HG02885 (cell line): Measurements from ENCODE around the gene OBSCN.
"Not testable (repeated sequence)": the region's sequence is repeated elsewhere in the genome, so short reads cannot be mapped to it uniquely, and the experiment has no call there.

Source experiments
- ATAC-seq: cut with Tn5 transposase; IDR thresholded peaks from one replicate; pipeline ENCODE4 v1.9.1; 2021; ENCODE audit warnings: mild to moderate bottlenecking; ENCODE audit not compliant: unreplicated experiment, poor library complexity

OBSCN gene

DNA sequence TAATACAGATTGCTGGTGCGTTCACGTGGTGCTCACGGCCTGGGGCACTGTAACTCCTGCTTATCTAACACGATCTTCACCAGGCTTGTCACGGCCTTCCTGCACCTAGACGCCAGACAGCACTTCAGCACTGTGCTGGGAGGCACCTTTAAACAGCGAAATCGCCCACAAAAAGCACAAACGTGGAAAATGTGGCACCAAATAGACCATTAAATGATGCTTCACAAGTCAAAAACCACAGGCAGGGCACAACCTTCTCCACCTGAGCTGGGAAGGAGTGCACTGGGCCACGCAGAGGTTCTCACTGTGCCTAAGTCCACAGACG lies 22.2 kb upstream of the OBSCN start:
- no peak for ATAC-seq

- ATAC-seq: not testable (repeated sequence)
These were observed 19.6 kb upstream of the OBSCN start for GRCh38 chr1:228188249-228188648.

DNA sequence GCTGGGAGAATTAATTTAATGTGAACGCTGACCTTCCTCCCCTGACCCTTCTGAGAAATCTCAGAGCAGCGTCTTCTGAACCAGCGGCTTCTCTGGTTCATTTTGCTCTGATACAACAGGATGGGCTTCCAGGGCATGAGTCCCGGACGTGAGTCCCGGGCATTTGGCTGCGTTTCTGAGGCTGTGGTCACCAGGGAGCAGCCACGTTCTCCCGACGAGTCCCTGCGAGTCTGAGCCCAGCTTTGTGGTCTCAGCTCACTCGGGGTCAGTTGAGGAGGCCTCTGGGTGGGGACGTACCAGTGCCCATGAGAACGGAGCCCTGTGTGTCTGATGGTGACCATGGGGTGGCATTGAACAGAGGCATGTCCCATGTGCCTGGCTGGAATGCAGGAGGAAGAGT lies 17.7 kb upstream of the OBSCN start:
- ATAC-seq: no peak

- no peak for ATAC-seq
These were observed 17.1 kb upstream of the OBSCN start for GRCh38 chr1:228190778-228191177.

GRCh38 chr1:228194436-228194835 lies 13.4 kb upstream of the OBSCN start:
- ATAC-seq: no peak

- no peak for ATAC-seq
These were observed 12.7 kb upstream of the OBSCN start for GRCh38 chr1:228194921-228195812.

- no peak for ATAC-seq
These were observed 10.2 kb upstream of the OBSCN start for GRCh38 chr1:228197555-228198147.

GRCh38 chr1:228198977-228199590 lies 8.8 kb upstream of the OBSCN start:
- ATAC-seq: no peak

GRCh38 chr1:228204958-228205357 lies 2.9 kb upstream of the OBSCN start:
- ATAC-seq: no peak

GRCh38 chr1:228205526-228206436 lies 2.1 kb upstream of the OBSCN start:
- ATAC-seq: no peak

DNA sequence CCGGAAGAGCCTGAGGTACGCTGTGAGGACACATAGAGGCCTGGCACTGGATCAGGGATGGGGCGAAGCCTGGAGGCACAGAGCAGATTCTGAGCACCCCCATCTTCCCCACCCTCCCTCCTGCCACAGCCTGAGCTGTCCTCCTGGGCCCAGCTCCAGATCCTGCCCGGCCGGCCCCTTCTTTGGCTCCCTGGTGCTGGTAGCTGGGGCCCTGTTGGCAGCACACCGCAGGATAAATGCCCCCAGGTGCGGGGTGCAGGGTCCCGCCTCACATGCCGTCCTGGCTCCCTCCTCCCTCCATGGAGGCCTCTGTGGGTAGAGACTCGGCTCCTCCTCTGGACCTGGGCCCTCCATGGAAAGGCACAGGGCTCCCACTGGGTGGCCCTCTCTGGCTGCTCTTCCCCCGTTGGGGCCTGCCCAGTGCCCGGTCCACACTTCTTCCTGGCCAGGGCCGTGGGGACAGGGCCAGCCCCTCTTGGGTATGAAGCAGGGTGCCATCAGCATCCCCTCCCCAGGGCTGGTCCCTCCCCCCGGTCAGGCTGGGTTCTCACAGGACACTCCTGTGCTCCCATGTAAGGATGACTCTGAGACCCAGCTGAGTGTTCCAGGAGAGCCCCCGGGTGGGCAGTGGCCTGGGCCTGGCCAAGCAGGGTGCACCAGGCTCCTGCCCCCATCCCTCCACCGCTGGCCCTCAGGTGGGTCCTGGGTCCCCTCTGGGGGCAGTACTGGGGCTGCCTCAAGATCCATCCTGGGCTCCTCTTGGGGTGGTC lies 1.1 kb upstream of the OBSCN start:
- ATAC-seq: no peak

- ATAC-seq: no peak
These were observed 448 bp upstream of the OBSCN start for GRCh38 chr1:228207381-228207810.

DNA sequence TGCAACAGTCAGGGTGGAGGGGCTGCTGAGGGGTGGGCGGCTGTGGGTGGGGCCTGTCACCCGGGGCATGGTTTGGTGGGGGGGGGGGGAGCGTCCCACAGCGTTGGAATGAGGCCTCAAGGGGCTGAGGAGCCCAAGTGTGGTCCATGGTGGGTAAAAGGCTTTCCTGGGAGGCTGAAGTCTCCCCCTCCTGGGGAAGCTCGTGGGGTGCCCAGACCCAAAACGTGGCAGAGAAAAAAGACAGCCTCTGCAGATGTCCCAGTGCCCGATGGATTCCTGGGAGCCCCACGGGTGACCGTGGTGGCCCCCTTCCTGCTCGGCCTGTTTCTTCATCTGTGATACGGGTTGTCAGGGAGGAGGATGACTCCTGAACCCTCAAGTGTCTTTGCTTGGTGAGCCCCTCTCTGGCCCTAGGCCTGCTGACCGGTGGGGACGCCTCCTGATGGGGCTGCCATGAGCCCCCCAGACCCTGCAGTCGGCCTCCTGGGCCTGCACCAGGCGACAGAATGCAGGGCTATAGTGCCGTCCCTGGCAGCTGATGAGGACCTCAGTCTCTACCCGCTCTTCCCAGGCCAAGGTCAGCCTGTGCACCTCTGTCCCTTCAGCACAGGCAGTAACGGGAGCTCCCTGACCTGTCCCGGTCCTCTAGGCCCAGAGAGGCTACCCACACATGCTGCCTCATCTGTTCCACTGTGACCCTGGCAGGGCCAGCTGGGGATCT lies 1.1 kb downstream of the OBSCN start:
- ATAC-seq: no peak

DNA sequence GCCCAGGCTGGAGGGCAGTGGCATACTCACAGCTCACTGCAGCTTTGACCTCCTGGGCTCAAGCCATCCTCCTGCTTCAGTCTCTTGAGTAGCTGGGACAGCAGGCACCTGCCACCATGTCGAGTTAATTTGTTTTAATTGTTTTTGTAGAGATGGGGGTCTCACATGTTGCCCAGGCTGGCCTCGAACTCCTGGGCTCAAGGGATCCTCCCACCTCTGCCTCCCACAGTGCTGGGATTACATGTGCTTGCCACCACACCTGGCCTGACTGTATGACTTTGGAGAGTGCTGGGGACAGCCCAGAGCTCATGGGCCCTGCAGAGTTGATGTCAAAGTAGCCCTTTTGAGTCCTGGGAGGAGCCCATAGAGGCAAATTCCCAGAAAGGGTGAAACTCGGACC lies 1.8 kb downstream of the OBSCN start:
- no peak for ATAC-seq

- ATAC-seq: no peak
These were observed 2.3 kb downstream of the OBSCN start for GRCh38 chr1:228210076-228210651.

GRCh38 chr1:228210712-228211530 lies 3.1 kb downstream of the OBSCN start:
- no peak for ATAC-seq

GRCh38 chr1:228211531-228212414 lies 3.9 kb downstream of the OBSCN start:
- no peak for ATAC-seq
